Activated CD4-positive, alpha-beta T cell treated with anti-CD3 and anti-CD28 coated beads for 36 hours (primary cell): ENCODE measurements around the gene NGRN. TPM values are rescaled to one million over a fixed set of nuclear protein-coding genes. Genes with fewer than 3 reads are reported as not detected.
A peak's percentile ranks its signal among the peaks of the same experiment; 100 is the strongest.
"Not testable (repeated sequence)": the region's sequence is repeated elsewhere in the genome, so short reads cannot be mapped to it uniquely, and the experiment has no call there.

Experiments used
- ATAC-seq: fragments of 200-7000 bp; cut with Tn5 transposase; one replicate; pipeline ENCODE4 v1.10.0; 2021; ENCODE audit warnings: mild to moderate bottlenecking, moderate library complexity
- CTCF ChIA-PET: fragments of 350-600 bp; sonication (Branson Sonifier 250); formaldehyde crosslinking; loops from one replicate; lab custom pipeline; 2021; ENCODE audit warnings: antibody characterized with exemption; lab: Charles Lee
- POLR2A ChIA-PET: fragments of 350-600 bp; sonication (Branson Sonifier 250); formaldehyde crosslinking; loops from one replicate; lab custom pipeline; 2021; ENCODE audit warnings: antibody characterized with exemption, inconsistent platforms; lab: Charles Lee
- DNase-seq: peaks from one replicate; pipeline ENCODE4 v3.0.0-alpha.2; 2020
- H3K27ac Mint-ChIP-seq: one replicate; pipeline ENCODE4 v1.8.0; 2021; ENCODE audit warnings: mixed read lengths
- H3K27me3 Mint-ChIP-seq: one replicate; pipeline ENCODE4 v1.8.0; 2021; ENCODE audit warnings: mixed read lengths
- H3K36me3 Mint-ChIP-seq: one replicate; pipeline ENCODE4 v1.8.0; 2021; ENCODE audit warnings: low read depth, mixed read lengths
- H3K4me1 Mint-ChIP-seq: one replicate; pipeline ENCODE4 v1.8.0; 2021; ENCODE audit warnings: mixed read lengths
- H3K4me3 Mint-ChIP-seq: one replicate; pipeline ENCODE4 v1.8.0; 2021; ENCODE audit warnings: mild to moderate bottlenecking, moderate library complexity, mixed read lengths
- H3K9me3 Mint-ChIP-seq: one replicate; pipeline ENCODE4 v1.8.0; 2021; ENCODE audit warnings: low read depth, mixed read lengths
- intact Hi-C, 2 experiments: fragments of 100-400 bp; cut with DNase I in 1 of 2; cut with micrococcal nuclease in 1 of 2; formaldehyde crosslinking; loops; one replicate each; pipeline versions ENCODE4 v1.14.2 to v1.15.1; 2022 to 2024; cut with DNase I, micrococcal nuclease
- total RNA-seq, 2 experiments: library from RNA; stranded (reverse); gene quantifications; one replicate each; pipeline ENCODE4 v1.2.3, GENCODE V29; 2021

Gene NGRN
- total RNA-seq, 2 experiments from 2014 or later: 22.0 to 23.9 TPM

DNA sequence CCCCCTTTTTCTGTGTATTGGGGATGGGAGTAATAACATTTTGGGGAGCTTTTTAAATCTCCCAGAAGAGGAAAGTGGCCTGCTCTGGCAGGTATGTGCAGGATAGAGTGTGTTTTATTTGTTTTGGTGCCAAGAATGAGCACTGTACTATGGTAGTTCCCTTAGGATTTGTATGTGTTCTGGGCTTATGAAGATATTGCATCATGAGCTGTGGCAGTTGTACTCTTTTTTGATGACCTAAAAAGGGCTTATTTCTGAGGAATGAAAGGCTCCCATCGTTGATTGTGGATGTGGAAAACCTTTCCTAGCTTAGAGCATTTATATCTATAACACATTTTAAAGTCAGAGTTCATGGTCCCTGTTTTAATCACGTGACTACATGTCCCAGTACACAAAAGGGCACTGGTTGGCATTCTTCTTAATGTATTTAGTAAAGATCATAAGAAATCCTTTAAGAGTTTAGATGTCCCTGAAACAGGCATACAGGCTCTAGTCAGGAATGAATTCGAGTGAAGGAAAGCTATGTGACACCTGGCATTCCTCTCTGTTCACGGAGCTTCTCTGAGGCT, 30.9 kb downstream of the NGRN start:
- CTCF ChIA-PET: interaction anchor here (0.8 to 1.4 kb wide), 2 partner anchors 9 to 465 kb away, joined by 3 to 4 read pairs; no protein-coding TSS in a partner anchor
- H3K36me3 Mint-ChIP-seq, H3K4me3 Mint-ChIP-seq, POLR2A ChIA-PET, ATAC-seq, H3K4me1 Mint-ChIP-seq, H3K27ac Mint-ChIP-seq, intact Hi-C loops, DNase-seq, H3K27me3 Mint-ChIP-seq, H3K9me3 Mint-ChIP-seq: not testable (repeated sequence)

DNA sequence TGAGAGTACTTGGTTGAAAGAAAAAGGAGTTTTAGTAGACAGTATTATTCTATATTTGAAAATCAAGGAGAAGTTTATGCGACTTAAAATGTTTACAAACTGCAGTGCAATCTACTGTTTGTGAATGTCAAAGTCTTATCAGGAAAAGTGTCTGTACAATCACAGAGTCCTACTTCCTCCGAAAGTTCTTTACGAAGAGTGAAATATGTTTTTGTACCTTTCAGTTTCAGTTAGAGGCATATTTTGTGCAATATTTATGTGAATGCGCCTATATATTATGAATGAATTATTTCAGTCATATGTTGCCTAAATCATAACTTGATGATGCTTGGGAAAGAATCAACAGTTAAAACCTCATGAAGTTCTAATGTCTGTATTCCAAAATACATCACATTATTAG, 31.5 kb downstream of the NGRN start:
- no peak overlapping the region for H3K4me3 Mint-ChIP-seq
- ChIA-PET POLR2A (no interaction called here), CTCF (interaction anchor here (0.8 to 1.4 kb wide), 2 partner anchors 10 to 465 kb away, joined by 3 to 4 read pairs; no protein-coding TSS in a partner anchor)
- H3K9me3 Mint-ChIP-seq: no peaks in the 10 kb centered on the region
- DNase-seq (no peak), ATAC-seq (no peak)
- H3K27ac Mint-ChIP-seq: no peak overlapping the region
- intact Hi-C loops: no loop called here
- H3K36me3 Mint-ChIP-seq: no peaks in the 10 kb centered on the region
- H3K27me3 Mint-ChIP-seq: no peaks in the 10 kb centered on the region
- peaks cover 9% of the 10 kb centered on the region for H3K4me1 Mint-ChIP-seq

DNA sequence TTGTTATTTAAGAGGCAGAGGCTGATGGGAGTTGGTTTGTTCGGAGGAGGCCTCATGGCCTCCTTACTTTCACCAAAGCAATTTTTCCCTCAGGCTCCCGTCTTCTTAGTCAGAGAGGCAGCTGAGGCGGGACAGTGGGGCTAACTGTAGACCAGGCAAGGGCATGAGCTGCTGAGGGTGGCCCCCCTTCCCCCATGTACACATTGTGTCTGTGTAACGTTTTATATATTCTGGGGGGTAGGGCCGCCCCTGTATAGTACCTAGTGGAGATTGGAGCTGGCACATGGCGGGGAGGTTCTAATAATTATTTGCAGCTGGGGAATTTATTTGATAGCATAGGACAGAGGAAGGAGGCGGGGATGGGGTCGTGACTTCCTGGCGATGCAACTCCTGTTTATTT, 35.1 kb downstream of the NGRN start:
- H3K4me3 Mint-ChIP-seq: no peak overlapping the region
- H3K27ac Mint-ChIP-seq: no peak overlapping the region
- ATAC-seq (no peak), DNase-seq (no peak)
- H3K4me1 Mint-ChIP-seq: peaks cover 25% of the 10 kb centered on the region
- intact Hi-C loops: no loop called here
- POLR2A ChIA-PET: interaction anchor here (0.6 kb wide), 1 partner anchor 643 kb away, joined by 12 read pairs; no protein-coding TSS in a partner anchor
- H3K9me3 Mint-ChIP-seq: no peaks in the 10 kb centered on the region
- CTCF ChIA-PET: interaction anchor here (0.6 to 8.3 kb wide), 17 partner anchors 7 to 316 kb away, joined by 3 to 94 read pairs (median 4); partner anchors contain the start of gene SEMA4B
- H3K27me3 Mint-ChIP-seq: no peaks in the 10 kb centered on the region
- H3K36me3 Mint-ChIP-seq: no peaks in the 10 kb centered on the region

DNA sequence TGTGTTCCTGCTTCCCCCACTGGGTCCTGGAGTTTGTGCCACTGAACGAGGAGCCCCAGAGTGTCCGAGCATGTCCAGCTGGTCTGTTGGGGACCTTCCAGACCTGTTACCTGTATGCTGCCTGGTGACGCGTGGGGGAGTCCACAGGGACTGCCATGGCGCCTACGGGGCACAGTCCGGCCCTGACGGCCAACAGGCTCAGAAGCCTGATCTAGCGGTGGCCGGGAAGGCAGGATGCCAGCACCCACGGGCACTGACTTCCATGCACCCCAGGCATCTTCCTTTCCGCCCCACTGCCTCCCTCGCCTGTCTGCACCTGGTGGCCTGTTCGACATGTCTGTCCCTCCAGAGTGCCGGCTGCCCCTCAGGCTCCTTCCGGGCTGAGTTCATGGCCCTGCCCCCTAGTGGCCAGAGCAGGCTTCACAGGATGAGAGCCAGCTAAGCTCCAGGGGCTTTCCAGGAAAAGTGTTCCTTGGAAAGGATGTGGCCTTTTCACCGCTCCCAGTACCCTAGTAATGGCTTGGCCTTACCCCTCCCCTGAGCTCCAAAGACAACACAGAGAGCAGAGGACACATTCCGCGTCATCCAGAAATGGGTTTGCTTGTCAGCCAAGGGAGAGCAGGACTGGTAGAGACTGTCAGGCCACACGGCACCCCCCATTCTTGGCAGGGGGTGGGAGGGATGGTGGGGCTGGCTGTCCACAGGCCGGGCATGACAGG, 35.7 kb downstream of the NGRN start:
- ATAC-seq (peak; percentile 69), DNase-seq (peak; percentile 80)
- Mint-ChIP-seq H3K9me3 (no peaks in the 10 kb centered on the region), H3K27ac (peak overlapping the region; percentile 25), H3K27me3 (no peaks in the 10 kb centered on the region), H3K4me1 (peaks cover 31% of the 10 kb centered on the region), H3K4me3 (no peak overlapping the region), H3K36me3 (no peaks in the 10 kb centered on the region)
- intact Hi-C loops: no loop called here
- ChIA-PET CTCF (interaction anchor here (0.6 to 8.3 kb wide), 31 partner anchors 7 to 589 kb away, joined by 3 to 94 read pairs (median 4); partner anchors contain the start of gene SEMA4B), POLR2A (interaction anchor here (0.6 kb wide), 2 partner anchors 413 to 643 kb away, joined by 3 to 12 read pairs; no protein-coding TSS in a partner anchor)

DNA sequence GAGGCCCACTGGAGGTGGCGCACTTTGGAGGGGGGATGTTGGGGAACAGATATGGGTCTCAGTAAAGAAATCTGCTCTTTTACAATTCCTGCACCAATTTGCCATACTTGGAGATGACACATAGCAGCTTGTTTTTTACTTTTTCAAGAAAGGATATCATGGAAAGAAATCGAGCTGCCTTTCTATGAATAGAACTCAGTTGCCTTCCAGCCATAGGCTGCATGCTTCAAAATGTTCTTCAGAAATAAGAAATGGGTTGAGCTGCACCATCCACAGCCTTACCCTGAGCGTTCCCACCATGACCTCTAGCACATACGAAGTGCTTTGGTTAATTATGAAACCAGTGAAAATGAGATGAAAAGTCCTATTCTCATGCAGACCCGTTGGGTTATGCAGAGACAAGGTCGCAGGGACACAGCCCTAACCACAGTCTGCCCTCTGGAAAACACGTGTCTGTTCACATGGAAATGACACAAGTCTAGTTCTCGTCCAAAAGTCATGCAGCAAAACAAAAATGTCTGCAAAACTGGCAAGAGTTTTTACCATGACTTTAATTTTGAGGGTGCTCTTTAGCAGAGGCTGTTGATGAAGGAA, 36.3 kb downstream of the NGRN start:
- DNase-seq (no peak), ATAC-seq (no peak)
- intact Hi-C loops: no loop called here
- peaks cover 38% of the 10 kb centered on the region for H3K4me1 Mint-ChIP-seq
- H3K4me3 Mint-ChIP-seq: no peak overlapping the region
- no peak overlapping the region for H3K27ac Mint-ChIP-seq
- no peaks in the 10 kb centered on the region for H3K36me3 Mint-ChIP-seq
- POLR2A ChIA-PET: no interaction called here
- CTCF ChIA-PET: interaction anchor here (0.6 to 8.3 kb wide), 31 partner anchors 8 to 588 kb away, joined by 3 to 94 read pairs (median 4); partner anchors contain the start of gene SEMA4B
- H3K9me3 Mint-ChIP-seq: no peaks in the 10 kb centered on the region
- H3K27me3 Mint-ChIP-seq: no peaks in the 10 kb centered on the region

DNA sequence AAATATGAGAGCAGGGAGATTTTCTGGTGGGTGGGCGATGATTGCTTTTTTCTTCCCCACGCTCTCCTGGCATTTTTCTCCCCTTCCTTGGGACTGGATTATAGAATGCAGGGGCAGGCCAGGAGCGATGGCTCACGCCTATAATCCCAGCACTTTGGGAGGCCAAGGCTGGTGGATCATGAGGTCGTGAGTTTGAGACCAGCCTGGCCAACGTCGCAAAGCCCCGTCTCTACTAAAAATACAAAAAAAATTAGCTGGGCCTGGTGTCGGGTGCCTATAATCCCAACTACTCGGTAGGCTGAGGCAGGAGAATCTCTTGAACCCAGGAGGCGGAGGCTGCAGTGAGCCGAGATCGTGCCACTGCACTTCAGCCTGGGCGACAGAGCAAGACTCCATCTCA, 39.9 kb downstream of the NGRN start:
- peaks cover 50% of the 10 kb centered on the region for H3K4me1 Mint-ChIP-seq
- ATAC-seq, POLR2A ChIA-PET, intact Hi-C loops, DNase-seq, H3K4me3 Mint-ChIP-seq, H3K27ac Mint-ChIP-seq, H3K36me3 Mint-ChIP-seq, H3K27me3 Mint-ChIP-seq, H3K9me3 Mint-ChIP-seq: not testable (repeated sequence)
- CTCF ChIA-PET: interaction anchor here (0.6 to 8.3 kb wide), 7 partner anchors 12 to 460 kb away, joined by 3 to 94 read pairs (median 3); no protein-coding TSS in a partner anchor

DNA sequence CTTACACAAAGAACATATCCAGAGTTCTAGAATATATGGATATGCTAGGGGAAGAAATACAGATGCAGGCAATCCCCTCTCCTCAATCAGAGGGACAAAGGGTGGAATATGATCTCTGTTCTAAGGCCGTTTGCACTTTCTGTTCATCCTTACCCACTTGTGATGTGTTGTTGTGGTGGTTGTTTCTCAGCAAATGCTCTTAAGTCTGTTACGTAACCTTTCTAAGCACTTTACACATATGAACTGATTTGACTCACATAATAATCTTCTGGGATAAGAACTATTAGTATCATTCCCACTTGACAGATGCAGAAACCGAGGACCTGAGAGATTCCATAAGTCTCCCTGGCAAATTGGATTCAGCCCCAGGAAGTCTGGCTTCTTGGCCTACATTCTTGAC, 40.5 kb downstream of the NGRN start:
- peak overlapping the region; percentile 66 for H3K27ac Mint-ChIP-seq
- ChIA-PET CTCF (interaction anchor here (0.7 to 8.3 kb wide), 9 partner anchors 8 to 459 kb away, joined by 3 to 94 read pairs (median 4); no protein-coding TSS in a partner anchor), POLR2A (no interaction called here)
- intact Hi-C loops: no loop called here
- no peaks in the 10 kb centered on the region for H3K36me3 Mint-ChIP-seq
- ATAC-seq (no peak), DNase-seq (no peak)
- peak overlapping the region; percentile 32 for H3K4me3 Mint-ChIP-seq
- peaks cover 50% of the 10 kb centered on the region for H3K4me1 Mint-ChIP-seq
- no peaks in the 10 kb centered on the region for H3K27me3 Mint-ChIP-seq
- no peaks in the 10 kb centered on the region for H3K9me3 Mint-ChIP-seq

DNA sequence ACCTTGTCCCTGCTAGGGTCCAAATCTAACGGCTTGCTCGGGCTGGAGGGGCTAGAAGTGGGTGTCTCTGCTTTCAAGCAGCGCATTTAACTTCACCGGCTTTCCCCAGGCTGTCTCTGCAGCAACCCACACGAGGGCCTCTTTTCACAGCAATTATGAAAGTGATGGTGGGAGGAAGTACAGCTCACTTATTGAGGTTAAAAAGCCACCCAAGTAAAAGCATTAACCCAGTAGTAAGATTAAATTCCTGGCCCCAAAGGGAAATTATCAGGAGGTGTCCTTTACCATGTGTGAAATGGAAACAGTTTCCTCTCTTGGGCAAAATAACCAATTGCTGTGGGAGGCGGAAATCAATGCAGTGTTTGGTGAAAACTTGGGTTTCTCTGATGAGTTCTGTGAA, 41.1 kb downstream of the NGRN start:
- POLR2A ChIA-PET: interaction anchor here (0.7 kb wide), 1 partner anchor 57 kb away, joined by 3 read pairs; no protein-coding TSS in a partner anchor
- Mint-ChIP-seq H3K36me3 (no peaks in the 10 kb centered on the region), H3K9me3 (no peaks in the 10 kb centered on the region), H3K4me3 (peak overlapping the region; percentile 32), H3K4me1 (peaks cover 45% of the 10 kb centered on the region), H3K27me3 (no peaks in the 10 kb centered on the region), H3K27ac (peak overlapping the region; percentile 66)
- DNase-seq (peak; percentile 72), ATAC-seq (peak; percentile 85)
- CTCF ChIA-PET: interaction anchor here (0.7 to 8.3 kb wide), 10 partner anchors 8 to 266 kb away, joined by 3 to 94 read pairs (median 4); no protein-coding TSS in a partner anchor
- intact Hi-C loops: no loop called here

DNA sequence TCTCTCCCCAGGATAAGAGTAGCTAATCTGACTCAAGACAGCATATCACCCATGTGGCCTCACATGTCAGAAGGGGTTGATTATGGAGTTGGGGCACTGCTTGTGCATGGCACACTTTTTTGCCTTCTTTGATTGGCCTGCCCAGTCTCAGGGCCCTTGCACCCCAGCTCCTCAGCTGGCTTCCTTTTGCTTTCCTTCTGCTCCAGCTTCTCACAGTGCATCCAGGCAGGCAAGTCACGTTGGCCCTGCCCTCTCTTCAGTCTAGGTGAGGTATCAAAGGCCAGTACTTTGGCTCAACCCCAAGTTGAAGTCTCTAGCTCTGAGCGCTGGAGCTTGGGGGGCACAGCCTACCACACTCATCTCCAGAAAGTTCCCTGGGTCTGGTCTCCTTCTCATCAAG, 42.2 kb downstream of the NGRN start:
- Mint-ChIP-seq H3K9me3 (no peaks in the 10 kb centered on the region), H3K4me3 (no peak overlapping the region), H3K36me3 (no peaks in the 10 kb centered on the region), H3K27me3 (no peaks in the 10 kb centered on the region), H3K4me1 (peaks cover 48% of the 10 kb centered on the region), H3K27ac (peak overlapping the region; percentile 1)
- DNase-seq (no peak), ATAC-seq (no peak)
- intact Hi-C loops: no loop called here
- POLR2A ChIA-PET: no interaction called here
- CTCF ChIA-PET: interaction anchor here (1.1 to 8.3 kb wide), 4 partner anchors 11 to 175 kb away, joined by 3 to 94 read pairs (median 20); no protein-coding TSS in a partner anchor

DNA sequence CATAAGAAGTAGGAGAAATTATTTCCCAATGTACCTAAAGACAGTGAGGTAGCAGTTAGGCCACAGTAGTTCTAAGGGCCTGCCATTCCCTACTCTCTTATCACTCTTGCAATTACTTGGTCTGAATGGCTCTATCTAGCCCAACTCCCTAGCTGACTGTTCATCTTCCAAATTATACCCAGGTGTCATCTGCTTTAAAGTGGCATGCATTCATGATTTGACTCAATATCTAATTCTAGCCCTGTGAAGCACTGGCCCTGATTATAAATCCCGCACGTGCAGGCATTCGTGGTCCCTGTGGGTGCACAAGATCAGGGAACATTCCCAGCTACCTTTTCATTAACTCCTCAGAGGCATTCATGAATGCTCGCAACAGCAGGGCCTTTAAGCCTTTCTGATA, 43.5 kb downstream of the NGRN start:
- DNase-seq (no peak), ATAC-seq (peak; percentile 40)
- CTCF ChIA-PET: no interaction called here
- no peak overlapping the region for H3K4me3 Mint-ChIP-seq
- intact Hi-C loops: no loop called here
- POLR2A ChIA-PET: no interaction called here
- peaks cover 4% of the 10 kb centered on the region for H3K27me3 Mint-ChIP-seq
- no peaks in the 10 kb centered on the region for H3K36me3 Mint-ChIP-seq
- no peaks in the 10 kb centered on the region for H3K9me3 Mint-ChIP-seq
- no peak overlapping the region for H3K27ac Mint-ChIP-seq
- H3K4me1 Mint-ChIP-seq: peaks cover 41% of the 10 kb centered on the region
